IMR-90 (cell line): ENCODE data around the gene MT1X. TPM values are rescaled to one million over a fixed set of nuclear protein-coding genes. Genes with fewer than 3 reads are reported as not detected.

Experiments
- ATAC-seq: fragments of 200-7000 bp; cut with Tn5 transposase; 2 replicates; pipeline ENCODE4 v1.9.1; 2020; ENCODE audit warnings: low read depth, mild to moderate bottlenecking, moderate library complexity
- BruUV-seq: library from RNA; stranded (reverse); fragments of 400-500 nt; replicated peaks from 2 replicates; lab custom pipeline; 2021; lab: Mats Ljungman, UMichigan
- CTCF ChIA-PET: fragments of 300-600 bp; formaldehyde crosslinking; extraction: SDS; loops from one replicate; lab custom pipeline; 2021; ENCODE audit warnings: antibody characterized with exemption; lab: Yijun Ruan, JAX
- POLR2A ChIA-PET: fragments of 300-600 bp; sonication (Branson Sonifier 250); formaldehyde crosslinking; loops from one replicate; lab custom pipeline; 2022; ENCODE audit warnings: antibody characterized with exemption; ENCODE audit not compliant: unreplicated experiment; lab: Charles Lee
- DNase-seq: peaks from one replicate; pipeline ENCODE4 v3.0.0; 2013
- H2AFZ ChIP-seq: replicated peaks from 2 replicates; pipeline ENCODE3; 2013; ENCODE audit warnings: low read length, mild to moderate bottlenecking; ENCODE audit not compliant: poor library complexity
- H2AK5ac ChIP-seq: 2 replicates; pipeline ENCODE4 v1.6.1; 2013; ENCODE audit warnings: low read depth, low read length, inconsistent platforms
- H2AK9ac ChIP-seq: replicated peaks from 2 replicates; pipeline ENCODE3; 2013; ENCODE audit warnings: mild to moderate bottlenecking, low read depth, low read length, moderate library complexity; ENCODE audit not compliant: poor library complexity
- H2BK120ac ChIP-seq: 2 replicates; pipeline ENCODE4 v1.6.1; 2013; ENCODE audit warnings: low read depth, low read length, inconsistent platforms
- H2BK15ac ChIP-seq: 3 replicates; pipeline ENCODE4 v1.6.1; 2013; ENCODE audit warnings: low read depth, low read length, inconsistent platforms
- H2BK20ac ChIP-seq: 2 replicates; pipeline ENCODE4 v1.6.1; 2013; ENCODE audit warnings: low read depth, mild to moderate bottlenecking, inconsistent platforms, low read length, moderate library complexity
- H2BK5ac ChIP-seq: 2 replicates; pipeline ENCODE4 v1.6.1; 2013; ENCODE audit warnings: mild to moderate bottlenecking, low read depth, low read length, inconsistent platforms; ENCODE audit not compliant: poor library complexity, severe bottlenecking
- H3K14ac ChIP-seq: replicated peaks from 2 replicates; pipeline ENCODE4 v1.6.1; 2013; ENCODE audit warnings: low read depth, low read length, inconsistent platforms
- H3K18ac ChIP-seq: 2 replicates; pipeline ENCODE4 v1.6.1; 2013; ENCODE audit warnings: low read depth, low read length, control low read depth
- H3K23ac ChIP-seq: 2 replicates; pipeline ENCODE4 v1.6.1; 2013; ENCODE audit warnings: low read depth, low read length, inconsistent platforms
- H3K27ac ChIP-seq: 2 replicates; pipeline ENCODE4 v1.5.1; 2013; ENCODE audit warnings: mild to moderate bottlenecking, control low read depth, low read length; ENCODE audit not compliant: insufficient read depth
- H3K27me3 ChIP-seq: 2 replicates; pipeline ENCODE4 v1.6.1; 2013; ENCODE audit warnings: low read length; ENCODE audit not compliant: control insufficient read depth, insufficient read depth
- H3K36me3 ChIP-seq: 2 replicates; pipeline ENCODE4 v1.6.1; 2013; ENCODE audit warnings: low read length, mixed read lengths; ENCODE audit not compliant: control insufficient read depth, insufficient read depth
- H3K4ac ChIP-seq: 2 replicates; pipeline ENCODE4 v1.6.1; 2013; ENCODE audit warnings: low read depth, low read length, inconsistent platforms
- H3K4me1 ChIP-seq: 2 replicates; pipeline ENCODE4 v1.6.1; 2013; ENCODE audit warnings: low read length, mixed read lengths; ENCODE audit not compliant: control insufficient read depth, insufficient read depth
- H3K4me2 ChIP-seq: 2 replicates; pipeline ENCODE4 v1.6.1; 2013; ENCODE audit warnings: low read depth, mild to moderate bottlenecking, control low read depth, low read length, moderate library complexity
- H3K4me3 ChIP-seq: 2 replicates; pipeline ENCODE4 v1.5.1; 2013; ENCODE audit warnings: low read depth, mild to moderate bottlenecking, control low read depth, low read length, moderate library complexity; ENCODE audit not compliant: insufficient read depth
- H3K56ac ChIP-seq: 2 replicates; pipeline ENCODE4 v1.6.1; 2013; ENCODE audit warnings: low read length, inconsistent platforms; ENCODE audit not compliant: insufficient read depth; ENCODE audit errors: extremely low read depth
- H3K79me1 ChIP-seq, 2 experiments: 2 replicates each; pipeline ENCODE4 v1.6.1; 2013; ENCODE audit warnings: low read length in 2 of 2, inconsistent platforms in 1 of 2, low read depth in 1 of 2
- H3K9ac ChIP-seq: 2 replicates; pipeline ENCODE4 v1.6.1; 2013; ENCODE audit warnings: low read depth, low read length, control low read depth
- H3K9me1 ChIP-seq: 2 replicates; pipeline ENCODE4 v1.6.1; 2013; ENCODE audit warnings: low read length, inconsistent platforms; ENCODE audit not compliant: insufficient read depth
- H3K9me3 ChIP-seq: 2 replicates; pipeline ENCODE4 v1.6.1; 2013; ENCODE audit warnings: low read length; ENCODE audit not compliant: control insufficient read depth, insufficient read depth
- H4K20me1 ChIP-seq: 2 replicates; pipeline ENCODE4 v1.6.1; 2013; ENCODE audit warnings: low read length, inconsistent platforms; ENCODE audit not compliant: insufficient read depth
- H4K5ac ChIP-seq: 2 replicates; pipeline ENCODE4 v1.6.1; 2013; ENCODE audit warnings: mild to moderate bottlenecking, low read depth, low read length, control low read depth
- H4K8ac ChIP-seq, 2 experiments: 2 replicates each; pipeline ENCODE4 v1.6.1; 2013; ENCODE audit warnings: low read depth in 2 of 2, low read length in 2 of 2, control low read depth in 1 of 2, inconsistent platforms in 1 of 2
- H4K91ac ChIP-seq: 2 replicates; pipeline ENCODE4 v1.6.1; 2013; ENCODE audit warnings: low read depth, low read length, inconsistent platforms; ENCODE audit not compliant: insufficient read depth
- BHLHE40 ChIP-seq: fragments of 150-350 bp; IDR thresholded peaks from 2 replicates; pipeline ENCODE4 v1.6.1; 2016; ENCODE audit warnings: mild to moderate bottlenecking, low read depth, low read length
- CEBPB ChIP-seq: IDR thresholded peaks from 2 replicates; pipeline ENCODE4 v1.6.1; 2012; ENCODE audit warnings: low read depth, low read length, improper control_type of control experiment
- FOS ChIP-seq: fragments of 150-350 bp; IDR thresholded peaks from 2 replicates; pipeline ENCODE4 v1.6.1; 2016; ENCODE audit warnings: low read depth, low read length
- MAFK ChIP-seq: IDR thresholded peaks from 2 replicates; pipeline ENCODE4 v1.6.1; 2012; ENCODE audit warnings: low read depth, low read length, improper control_type of control experiment
- NFE2L2 ChIP-seq: fragments of 150-350 bp; IDR thresholded peaks from 2 replicates; pipeline ENCODE4 v1.6.1; 2016; ENCODE audit warnings: low read depth, mild to moderate bottlenecking, low read length
- POLR2A ChIP-seq: IDR thresholded peaks from 2 replicates; pipeline ENCODE4 v1.6.1; 2012; ENCODE audit warnings: mild to moderate bottlenecking, low read depth, low read length
- RCOR1 ChIP-seq: IDR thresholded peaks from 2 replicates; pipeline ENCODE4 v1.6.1; 2012; ENCODE audit warnings: mild to moderate bottlenecking, low read length, improper control_type of control experiment; ENCODE audit not compliant: insufficient replicate concordance
- RFX5 ChIP-seq: IDR thresholded peaks from 2 replicates; pipeline ENCODE4 v1.8.0; 2012; ENCODE audit warnings: low read depth, mild to moderate bottlenecking, low read length, moderate library complexity
- SMC3 ChIP-seq: fragments of 150-350 bp; IDR thresholded peaks from 2 replicates; pipeline ENCODE4 v1.6.1; 2016; ENCODE audit warnings: low read depth, mild to moderate bottlenecking, antibody characterized with exemption, low read length, moderate library complexity
- WGBS, 2 experiments: methylation state at CpG; one replicate each; pipeline versions ENCODE4 v1.1.5 to v1.1.7; 2013; ENCODE audit warnings: missing lambda C conversion rate in 2 of 2; ENCODE audit not compliant: insufficient read length in 1 of 2; ENCODE audit errors: extremely low coverage in 2 of 2; 5-methylcytosine and 5-hydroxymethylcytosine counted together
- dilution Hi-C: fragments of 300-500 bp; cut with HindIII; formaldehyde crosslinking; loops from one replicate; pipeline ENCODE4 v1.14.3; 2018; ENCODE audit warnings: low sequenced_read_pairs; ENCODE audit not compliant: unreplicated experiment
- in situ Hi-C: fragments of 300-500 bp; cut with MboI; formaldehyde crosslinking; loops from 3 replicates; pipeline ENCODE4 v1.14.3; 2019; ENCODE audit warnings: low sequenced_read_pairs, inconsistent platforms, mixed read lengths
- intact Hi-C: fragments of 100-400 bp; cut with micrococcal nuclease; formaldehyde crosslinking; loops from 2 replicates; pipeline ENCODE4 v1.10.0; 2022
- polyA plus RNA-seq, 3 experiments: library from polyadenylated mRNA; depleted of rRNA; stranded (reverse); fragments of >200 nt; gene quantifications; 2 replicates each; pipeline ENCODE4 v1.2.3, GENCODE V29; 2012; ENCODE audit warnings: low replicate concordance in 1 of 3
- total RNA-seq: library from RNA; depleted of rRNA; stranded (reverse); fragments of >200 nt; gene quantifications from 2 replicates; pipeline ENCODE4 v1.2.3, GENCODE V29; 2012
- TF ChIP-seq, protein P1 (sequence below): conservative IDR thresholded peaks from 2 replicates; pipeline ENCODE4 v1.5.1; 2012; ENCODE audit warnings: mild to moderate bottlenecking, low read depth, low read length, improper control_type of control experiment
- TF ChIP-seq, protein P2 (sequence below): fragments of 150-350 bp; IDR thresholded peaks from 2 replicates; pipeline ENCODE4 v1.6.1; 2017; ENCODE audit warnings: mild to moderate bottlenecking, antibody characterized with exemption, low read length, low read depth

The MT1X gene
- total and polyA plus RNA-seq, 2 of the 4 experiments (the other 2 are of a cell fraction): 5.6 to 170 TPM

- no peaks in the 10 kb centered on the region for H3K79me1 ChIP-seq
- H3K14ac ChIP-seq: no peak overlapping the region
- no peak overlapping the region for H2AK5ac ChIP-seq
- H3K9me1 ChIP-seq: no peaks in the 10 kb centered on the region
- H2BK20ac ChIP-seq: no peak overlapping the region
- H3K18ac ChIP-seq: no peak overlapping the region
- no peaks in the 10 kb centered on the region for H3K4me1 ChIP-seq
- H4K20me1 ChIP-seq: no peaks in the 10 kb centered on the region
- no peak overlapping the region for H3K4me3 ChIP-seq
- H3K23ac ChIP-seq: no peak overlapping the region
- POLR2A ChIA-PET: no interaction called here
- no peak for ATAC-seq
- H2BK15ac ChIP-seq: no peak overlapping the region
- CTCF ChIA-PET: no interaction called here
- H2BK5ac ChIP-seq: no peak overlapping the region
- H4K91ac ChIP-seq: no peak overlapping the region
- DNase-seq: no peak
- peaks cover 4% of the 10 kb centered on the region for H3K27me3 ChIP-seq
- no peak overlapping the region for H3K4ac ChIP-seq
- BruUV-seq: no TSS peak
- H3K36me3 ChIP-seq: no peaks in the 10 kb centered on the region
- dilution Hi-C loops: no loop called here
- no peak overlapping the region for H3K56ac ChIP-seq
- H3K27ac ChIP-seq: no peak overlapping the region
- WGBS, 2 experiments: 58% methylated on average over 2 of the region's 4 CpGs; no CpG with 5 or more reads in 1 of the 2 experiments
- no peak overlapping the region for H2BK120ac ChIP-seq
- no peak overlapping the region for H3K4me2 ChIP-seq
- no peaks in the 10 kb centered on the region for H3K9me3 ChIP-seq
- no peak overlapping the region for H3K9ac ChIP-seq
- TF ChIP-seq NFE2L2 (no peak), FOS (no peak), SMC3 (no peak), MAFK (no peak), RCOR1 (no peak), RFX5 (no peak), CEBPB (no peak), BHLHE40 (no peak), POLR2A (no peak)
- TF ChIP-seq, protein P1, sequence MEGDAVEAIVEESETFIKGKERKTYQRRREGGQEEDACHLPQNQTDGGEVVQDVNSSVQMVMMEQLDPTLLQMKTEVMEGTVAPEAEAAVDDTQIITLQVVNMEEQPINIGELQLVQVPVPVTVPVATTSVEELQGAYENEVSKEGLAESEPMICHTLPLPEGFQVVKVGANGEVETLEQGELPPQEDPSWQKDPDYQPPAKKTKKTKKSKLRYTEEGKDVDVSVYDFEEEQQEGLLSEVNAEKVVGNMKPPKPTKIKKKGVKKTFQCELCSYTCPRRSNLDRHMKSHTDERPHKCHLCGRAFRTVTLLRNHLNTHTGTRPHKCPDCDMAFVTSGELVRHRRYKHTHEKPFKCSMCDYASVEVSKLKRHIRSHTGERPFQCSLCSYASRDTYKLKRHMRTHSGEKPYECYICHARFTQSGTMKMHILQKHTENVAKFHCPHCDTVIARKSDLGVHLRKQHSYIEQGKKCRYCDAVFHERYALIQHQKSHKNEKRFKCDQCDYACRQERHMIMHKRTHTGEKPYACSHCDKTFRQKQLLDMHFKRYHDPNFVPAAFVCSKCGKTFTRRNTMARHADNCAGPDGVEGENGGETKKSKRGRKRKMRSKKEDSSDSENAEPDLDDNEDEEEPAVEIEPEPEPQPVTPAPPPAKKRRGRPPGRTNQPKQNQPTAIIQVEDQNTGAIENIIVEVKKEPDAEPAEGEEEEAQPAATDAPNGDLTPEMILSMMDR: no peak
- TF ChIP-seq, protein P2, sequence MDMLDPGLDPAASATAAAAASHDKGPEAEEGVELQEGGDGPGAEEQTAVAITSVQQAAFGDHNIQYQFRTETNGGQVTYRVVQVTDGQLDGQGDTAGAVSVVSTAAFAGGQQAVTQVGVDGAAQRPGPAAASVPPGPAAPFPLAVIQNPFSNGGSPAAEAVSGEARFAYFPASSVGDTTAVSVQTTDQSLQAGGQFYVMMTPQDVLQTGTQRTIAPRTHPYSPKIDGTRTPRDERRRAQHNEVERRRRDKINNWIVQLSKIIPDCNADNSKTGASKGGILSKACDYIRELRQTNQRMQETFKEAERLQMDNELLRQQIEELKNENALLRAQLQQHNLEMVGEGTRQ: no peak
- no peak overlapping the region for H2AK9ac ChIP-seq
- in situ Hi-C loops: loop anchor here (25.0 kb wide), 1 partner anchor 778 kb away; no protein-coding TSS in a partner anchor
- no peak overlapping the region for H4K5ac ChIP-seq
- H2AFZ ChIP-seq: no peak overlapping the region
- intact Hi-C loops: no loop called here
- no peak overlapping the region for H4K8ac ChIP-seq
These were observed 32.9 kb downstream of the MT1X start for GRCh38 chr16:56715126-56715525.
